Esophagus muscularis mucosa (tissue), 4 donors: ENCODE data around the gene GPR17. TPM values are rescaled to one million over a fixed set of nuclear protein-coding genes. Genes with fewer than 3 reads are reported as not detected.

Experiments used
- DNase-seq: peaks from one replicate; pipeline ENCODE4 v3.0.0-alpha.2; 2017; ENCODE audit errors: extremely low spot score
- H3K27ac ChIP-seq, 4 donors: fragments of 200-600 bp; sonication (generic); replicated peaks in 1 of 4; 1 replicate in 3 of 4; 2 replicates in 1 of 4; pipeline ENCODE4 v1.5.1; 2016 to 2019; ENCODE audit warnings: mild to moderate bottlenecking in 1 of 4
- H3K27me3 ChIP-seq, 4 donors: fragments of 200-600 bp; sonication (generic); one replicate each; pipeline versions ENCODE4 v1.5.1 to v1.6.0; 2016 to 2019
- H3K36me3 ChIP-seq, 4 donors: fragments of 200-600 bp; sonication (generic); one replicate each; pipeline ENCODE4 v1.5.1; 2016 to 2019
- H3K4me1 ChIP-seq, 4 donors: fragments of 200-600 bp; sonication (generic); one replicate each; pipeline ENCODE4 v1.5.1; 2016 to 2019
- H3K4me3 ChIP-seq, 4 donors: fragments of 200-600 bp; sonication (generic); 1 replicate in 2 of 4; 2 replicates in 2 of 4; pipeline ENCODE4 v1.5.1; 2016 to 2019; ENCODE audit warnings: mild to moderate bottlenecking in 4 of 4, moderate library complexity in 1 of 4
- H3K9me3 ChIP-seq, 4 donors: fragments of 200-600 bp; sonication (generic); 1 replicate in 3 of 4; 2 replicates in 1 of 4; pipeline ENCODE4 v1.5.1; 2016 to 2019
- EP300 ChIP-seq: sonication (generic); formaldehyde crosslinking; IDR thresholded peaks from one replicate; pipeline ENCODE4 v1.6.1; 2017; ENCODE audit warnings: antibody characterized with exemption
- POLR2A ChIP-seq: fragments of 450-650 bp; IDR thresholded peaks from one replicate; pipeline ENCODE4 v1.6.1; 2017; ENCODE audit warnings: antibody characterized with exemption, moderate library complexity, mild to moderate bottlenecking, low read depth
- POLR2AphosphoS5 ChIP-seq, 2 donors: sonication (generic); formaldehyde crosslinking; IDR thresholded peaks; one replicate each; pipeline ENCODE4 v1.6.1; 2017; ENCODE audit warnings: antibody characterized with exemption in 2 of 2
- WGBS: methylation state at CpG from one replicate; pipeline ENCODE4 v1.1.5; 2018; 5-methylcytosine and 5-hydroxymethylcytosine counted together
- intact Hi-C: fragments of 100-400 bp; cut with DNase I; formaldehyde crosslinking; loops from one replicate; pipeline ENCODE4 v1.15.1; 2023
- total RNA-seq, 4 donors: library from RNA; depleted of rRNA; stranded (reverse); fragments of >200 nt; gene quantifications; one replicate each; pipeline versions ENCODE4 v1.1.0 to v1.2.1, GENCODE V29; 2016
- TF ChIP-seq, protein P1 (sequence below), 3 experiments: fragments of 200-600 bp in 2 of 3; fragments of 450-650 bp in 1 of 3; sonication (generic) in 2 of 3; IDR thresholded peaks; one replicate each; pipeline ENCODE4 v1.5.1; 2017 to 2019; ENCODE audit warnings: antibody characterized with exemption in 3 of 3, mild to moderate bottlenecking in 2 of 3, moderate library complexity in 1 of 3

The GPR17 gene
- total RNA-seq, 4 donors from 2014 or later, result 0.40 TPM; not detected in 3

DNA sequence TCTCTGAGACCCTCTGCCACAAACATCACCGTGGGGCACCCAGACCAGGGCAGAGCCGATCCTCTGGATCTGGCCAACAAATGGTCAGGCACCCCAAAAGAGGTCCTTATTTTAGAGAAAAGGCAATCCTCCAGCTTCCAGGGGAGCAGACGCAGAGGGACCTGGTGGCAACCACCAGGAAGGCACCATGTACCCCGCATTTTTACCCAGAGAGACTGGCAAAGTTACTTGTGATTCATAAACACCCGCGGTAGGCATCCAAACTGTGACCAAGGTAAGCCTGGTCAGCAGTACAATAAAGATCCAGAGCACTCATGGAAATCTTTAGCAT, 18.9 kb downstream of the GPR17 start:
- Histone ChIP-seq H3K4me3 (peak overlapping the region; percentile 49 to 60 (median 52)), H3K27me3 (no peaks in the 10 kb centered on the region), H3K27ac (peak overlapping the region; percentile 81 to 93 (median 88)), H3K4me1 (peaks cover 84 to 100% (median 91%) of the 10 kb centered on the region in 4 donors), H3K36me3 (peaks cover 0 to 10% (median 3%) of the 10 kb centered on the region in 4 donors), H3K9me3 (no peaks in the 10 kb centered on the region)
- intact Hi-C loops, result no loop called here
- WGBS, result 66% methylated on average over 4 of the region's 6 CpGs
- TF ChIP-seq, protein P1, sequence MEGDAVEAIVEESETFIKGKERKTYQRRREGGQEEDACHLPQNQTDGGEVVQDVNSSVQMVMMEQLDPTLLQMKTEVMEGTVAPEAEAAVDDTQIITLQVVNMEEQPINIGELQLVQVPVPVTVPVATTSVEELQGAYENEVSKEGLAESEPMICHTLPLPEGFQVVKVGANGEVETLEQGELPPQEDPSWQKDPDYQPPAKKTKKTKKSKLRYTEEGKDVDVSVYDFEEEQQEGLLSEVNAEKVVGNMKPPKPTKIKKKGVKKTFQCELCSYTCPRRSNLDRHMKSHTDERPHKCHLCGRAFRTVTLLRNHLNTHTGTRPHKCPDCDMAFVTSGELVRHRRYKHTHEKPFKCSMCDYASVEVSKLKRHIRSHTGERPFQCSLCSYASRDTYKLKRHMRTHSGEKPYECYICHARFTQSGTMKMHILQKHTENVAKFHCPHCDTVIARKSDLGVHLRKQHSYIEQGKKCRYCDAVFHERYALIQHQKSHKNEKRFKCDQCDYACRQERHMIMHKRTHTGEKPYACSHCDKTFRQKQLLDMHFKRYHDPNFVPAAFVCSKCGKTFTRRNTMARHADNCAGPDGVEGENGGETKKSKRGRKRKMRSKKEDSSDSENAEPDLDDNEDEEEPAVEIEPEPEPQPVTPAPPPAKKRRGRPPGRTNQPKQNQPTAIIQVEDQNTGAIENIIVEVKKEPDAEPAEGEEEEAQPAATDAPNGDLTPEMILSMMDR (IDR thresholded peaks at IDR 0.05), result no peak
- TF ChIP-seq POLR2AphosphoS5 (IDR thresholded peaks at IDR 0.05), result no peak
- no peak for TF ChIP-seq POLR2A
- no peak for TF ChIP-seq EP300
- no peak for DNase-seq

DNA sequence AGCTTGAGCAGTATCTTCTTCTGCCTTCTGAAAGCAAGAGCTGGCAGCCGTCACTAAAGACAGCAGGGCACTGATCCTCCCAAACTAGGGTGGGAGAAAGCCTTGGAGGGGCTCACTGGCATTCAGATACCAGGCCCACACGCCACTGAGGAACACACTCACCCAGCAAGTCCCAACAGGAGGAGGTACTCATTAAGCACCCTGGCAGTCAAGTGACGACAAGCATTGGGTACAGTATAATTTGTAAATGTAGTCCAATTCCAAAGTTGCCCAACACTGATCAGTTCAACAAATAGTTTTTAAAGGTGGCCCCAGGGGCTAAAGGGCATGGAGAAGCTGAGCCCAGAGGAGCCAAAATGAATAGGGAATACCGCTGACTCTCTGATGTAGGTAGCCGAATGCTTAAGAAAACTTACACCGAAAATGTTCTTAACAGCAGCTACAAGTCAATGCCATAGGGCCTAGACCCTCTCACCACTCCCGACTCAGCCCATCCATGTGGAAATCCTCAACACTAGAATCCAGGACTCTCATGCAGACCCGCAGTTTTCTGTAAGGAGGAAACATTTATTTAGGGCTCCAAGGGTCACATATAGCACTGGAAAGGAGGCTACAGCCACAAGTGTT, 19.4 kb downstream of the GPR17 start:
- intact Hi-C loops, result no loop called here
- Histone ChIP-seq H3K4me3 (peak overlapping the region; percentile 49 to 60 (median 52)), H3K27ac (peak overlapping the region; percentile 81 to 93 (median 88)), H3K36me3 (peaks cover 0 to 7% (median 1%) of the 10 kb centered on the region in 4 donors), H3K27me3 (no peaks in the 10 kb centered on the region), H3K4me1 (peaks cover 80 to 100% (median 91%) of the 10 kb centered on the region in 4 donors), H3K9me3 (no peaks in the 10 kb centered on the region)
- DNase-seq, result no peak
- 70% methylated on average over 7 of the region's 8 CpGs for WGBS
- TF ChIP-seq POLR2AphosphoS5 (IDR thresholded peaks at IDR 0.05), result no peak
- TF ChIP-seq EP300, result no peak
- TF ChIP-seq, protein P1 (IDR thresholded peaks at IDR 0.05), result no peak
- TF ChIP-seq POLR2A, result no peak

DNA sequence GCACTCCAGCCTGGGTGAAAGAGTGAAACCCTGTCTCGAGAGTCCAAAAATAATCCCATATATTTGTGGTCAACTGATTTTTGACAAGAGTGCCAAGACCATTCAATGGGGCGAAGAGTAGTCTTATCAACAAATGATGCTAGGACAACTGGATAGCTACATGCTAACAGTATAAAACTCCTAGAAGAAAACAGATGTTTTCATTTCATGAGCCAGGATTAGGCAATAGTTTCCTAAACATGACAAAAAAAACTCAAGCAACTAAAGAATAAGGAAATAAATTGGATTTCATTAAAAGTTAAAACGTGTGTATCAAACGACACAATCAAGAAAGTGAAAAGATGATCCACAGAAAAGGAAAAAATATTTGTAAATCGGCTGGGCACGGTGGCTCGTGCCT, 23.1 kb downstream of the GPR17 start:
- WGBS, result 37% methylated on average over 7 of the region's 7 CpGs
- no peak for TF ChIP-seq POLR2AphosphoS5 (IDR thresholded peaks at IDR 0.05)
- TF ChIP-seq, protein P1 (IDR thresholded peaks at IDR 0.05), result no peak
- TF ChIP-seq EP300, result no peak
- no peak for TF ChIP-seq POLR2A
- no peak for DNase-seq
- Histone ChIP-seq H3K27ac (peak overlapping the region; percentile 56 to 98 (median 84)), H3K9me3 (no peaks in the 10 kb centered on the region), H3K36me3 (peaks cover 0 to 20% (median 0%) of the 10 kb centered on the region in 4 donors), H3K4me3 (peak overlapping the region in 1 of 4 donors; percentile 8), H3K4me1 (peaks cover 67 to 100% (median 91%) of the 10 kb centered on the region in 4 donors), H3K27me3 (no peaks in the 10 kb centered on the region)
- intact Hi-C loops, result no loop called here

DNA sequence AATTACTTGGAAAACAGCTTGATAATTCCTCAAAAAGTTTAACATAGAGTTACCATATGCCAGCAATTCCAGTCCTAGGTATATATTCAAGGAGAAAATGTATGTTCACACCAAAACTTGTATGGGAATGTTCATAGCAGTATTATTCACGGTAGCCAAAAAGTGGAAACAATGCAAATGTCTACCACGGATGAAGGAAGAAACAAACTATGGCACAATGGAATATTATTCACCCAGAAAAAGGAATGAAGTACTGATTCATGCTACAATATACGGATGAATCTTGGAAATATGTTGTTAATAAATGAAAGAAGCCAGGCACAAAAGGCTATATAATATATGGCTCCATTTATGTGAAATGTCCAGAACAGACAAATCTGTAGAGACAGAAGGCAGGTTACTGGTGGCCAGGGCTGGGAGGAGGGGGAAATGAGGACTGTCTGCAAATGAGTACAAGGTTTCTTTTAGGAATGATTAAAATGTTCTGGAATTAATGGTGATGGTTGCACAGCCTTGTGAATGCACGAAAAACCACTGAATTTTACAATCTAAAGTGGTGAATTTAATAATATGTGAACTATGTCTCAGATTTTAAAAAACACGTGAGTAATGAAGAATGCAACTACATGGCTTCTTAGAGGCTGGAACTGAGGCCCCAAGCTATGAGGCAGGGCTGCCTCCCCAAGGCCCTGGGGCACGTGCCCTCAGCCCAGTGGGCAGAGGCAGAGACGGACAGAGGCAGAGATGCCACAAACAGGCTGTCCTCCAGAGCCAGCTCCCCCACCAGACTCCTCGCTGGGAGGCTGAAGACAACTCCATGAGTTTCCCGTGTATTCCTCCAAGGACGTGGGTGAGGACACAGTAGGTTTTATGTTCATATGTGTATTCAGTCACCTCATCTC, 24.4 kb downstream of the GPR17 start:
- H3K4me3 ChIP-seq, result peak overlapping the region; percentile 6 to 92 (median 83)
- peak overlapping the region; percentile 97 to 99 (median 98) for H3K27ac ChIP-seq
- H3K4me1 ChIP-seq, result peaks cover 58 to 94% (median 82%) of the 10 kb centered on the region in 4 donors
- H3K36me3 ChIP-seq, result peaks cover 0 to 20% (median 0%) of the 10 kb centered on the region in 4 donors
- intact Hi-C loops, result no loop called here
- WGBS, result 53% methylated on average over 10 of the region's 10 CpGs
- H3K27me3 ChIP-seq, result no peaks in the 10 kb centered on the region
- no peaks in the 10 kb centered on the region for H3K9me3 ChIP-seq
- no peak for DNase-seq
- no peak for TF ChIP-seq EP300
- TF ChIP-seq POLR2A, result no peak
- no peak for TF ChIP-seq POLR2AphosphoS5 (IDR thresholded peaks at IDR 0.05)
- TF ChIP-seq, protein P1 (IDR thresholded peaks at IDR 0.05), result no peak
